HL-60 (cell line): Measurements from ENCODE around the gene DCLK2.

Experiments
- CTCF ChIP-seq: IDR thresholded peaks from one replicate; pipeline ENCODE4 v1.5.1; 2011; ENCODE audit warnings: low read length, control low read depth, inconsistent platforms; ENCODE audit not compliant: insufficient read depth
- GABPA ChIP-seq: IDR thresholded peaks from 2 replicates; pipeline ENCODE4 v1.6.1; 2012; ENCODE audit warnings: low read depth
- POLR2AphosphoS5 ChIP-seq: IDR thresholded peaks from 2 replicates; pipeline ENCODE4 v1.6.1; 2012; ENCODE audit warnings: low read depth
- REST ChIP-seq: IDR thresholded peaks from 2 replicates; pipeline ENCODE4 v1.6.1; 2012; ENCODE audit warnings: low read depth; ENCODE audit not compliant: insufficient replicate concordance
- SPI1 ChIP-seq: IDR thresholded peaks from 2 replicates; pipeline ENCODE4 v1.6.1; 2012; ENCODE audit warnings: low read depth, mild to moderate bottlenecking, borderline replicate concordance

DNA sequence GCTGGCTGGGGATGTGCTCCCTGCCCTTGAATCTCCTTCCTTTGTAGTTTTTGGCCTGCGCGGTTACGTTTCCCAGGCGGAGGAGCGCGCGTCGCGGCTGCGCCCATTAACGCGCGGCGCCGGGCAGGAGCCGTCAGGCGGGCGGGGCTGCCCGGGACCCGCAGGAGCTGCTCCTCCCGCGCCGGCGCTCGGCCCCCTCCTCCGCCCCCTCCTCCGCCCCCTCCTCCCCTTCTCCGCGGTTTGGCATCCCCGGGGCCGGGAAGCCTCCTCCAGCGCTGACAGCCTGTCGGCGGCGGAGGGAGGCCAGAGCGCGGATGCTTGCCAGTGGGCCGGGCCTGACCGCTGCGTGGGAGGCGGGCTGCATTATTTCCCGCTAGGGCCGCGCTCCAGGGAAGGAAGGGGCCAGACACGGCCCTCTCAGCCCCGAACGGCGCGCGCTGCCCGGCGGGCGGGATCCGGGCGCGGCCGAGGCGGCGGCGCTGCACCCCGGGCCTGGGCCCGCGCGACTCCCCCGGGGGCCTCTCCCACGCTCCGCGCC, at the start of gene DCLK2:
- TF ChIP-seq POLR2AphosphoS5 (no peak), CTCF (no peak), GABPA (no peak), REST (no peak), SPI1 (no peak)
